Neural cell (in vitro differentiated cells): ENCODE measurements around the gene ZFYVE19. TPM values are rescaled to one million over a fixed set of nuclear protein-coding genes. Genes with fewer than 3 reads are reported as not detected.
A peak's percentile ranks its signal among the peaks of the same experiment; 100 is the strongest.

Source experiments
- H2AFZ ChIP-seq: fragments of 200-600, 300-800 bp; sonication (generic), shearing (Covaris generic); 2 replicates; pipeline ENCODE4 v1.6.0; 2014; ENCODE audit warnings: low read depth, mild to moderate bottlenecking, antibody characterized with exemption, low read length, moderate library complexity
- H3F3A ChIP-seq: fragments of 200-600 bp; shearing (Covaris generic); 2 replicates; pipeline ENCODE4 v1.6.1; 2016; ENCODE audit warnings: mild to moderate bottlenecking, moderate library complexity, mixed read lengths, antibody characterized with exemption, low read length; ENCODE audit not compliant: insufficient read depth, poor library complexity, severe bottlenecking
- H3K27ac ChIP-seq: fragments of 200-600, 300-800 bp; sonication (generic), shearing (Covaris generic); 2 replicates; pipeline ENCODE4 v1.5.1; 2014; ENCODE audit warnings: mild to moderate bottlenecking, low read length, moderate library complexity
- H3K27me3 ChIP-seq: fragments of 300-800, 200-600 bp; sonication (generic), shearing (Covaris generic); 2 replicates; pipeline ENCODE4 v1.6.0; 2014; ENCODE audit warnings: mild to moderate bottlenecking, low read depth, low read length, moderate library complexity; ENCODE audit not compliant: insufficient read depth
- H3K36me3 ChIP-seq: fragments of 300-800, 200-600 bp; sonication (generic), shearing (Covaris generic); 2 replicates; pipeline ENCODE4 v1.5.1; 2014; ENCODE audit warnings: mild to moderate bottlenecking, antibody characterized with exemption, low read length, moderate library complexity; ENCODE audit not compliant: insufficient read depth
- H3K4me2 ChIP-seq: fragments of 300-800, 200-600 bp; sonication (generic), shearing (Covaris generic); 2 replicates; pipeline ENCODE4 v1.6.0; 2014; ENCODE audit warnings: mild to moderate bottlenecking, low read length
- H3K4me3 ChIP-seq: fragments of 300-800, 200-600 bp; sonication (generic), shearing (Covaris generic); 2 replicates; pipeline ENCODE4 v1.5.1; 2014; ENCODE audit warnings: mild to moderate bottlenecking, low read length, moderate library complexity
- H3K79me2 ChIP-seq: fragments of 200-600 bp; shearing (Covaris generic); replicated peaks from 2 replicates; pipeline ENCODE4 v1.6.0; 2014; ENCODE audit warnings: mild to moderate bottlenecking, low read length, moderate library complexity; ENCODE audit not compliant: insufficient read depth
- H3K9ac ChIP-seq: fragments of 300-800, 200-600 bp; sonication (generic), shearing (Covaris generic); 2 replicates; pipeline ENCODE4 v1.6.1; 2016; ENCODE audit warnings: mild to moderate bottlenecking, low read length, mixed read lengths
- H3K9me2 ChIP-seq: fragments of 200-600 bp; shearing (Covaris generic); 2 replicates; pipeline ENCODE4 v1.6.1; 2016; ENCODE audit warnings: mild to moderate bottlenecking, low read length, mixed read lengths; ENCODE audit not compliant: insufficient read depth
- H3K9me3 ChIP-seq: fragments of 200-600, 300-800 bp; sonication (generic), shearing (Covaris generic); 2 replicates; pipeline ENCODE4 v1.6.1; 2016; ENCODE audit warnings: mild to moderate bottlenecking, mixed run types, low read length, moderate library complexity, mixed read lengths
- H4K20me1 ChIP-seq: fragments of 200-600 bp; shearing (Covaris generic); 2 replicates; pipeline ENCODE4 v1.6.1; 2016; ENCODE audit warnings: mild to moderate bottlenecking, mixed run types; ENCODE audit not compliant: insufficient read depth
- EP300 ChIP-seq: fragments of 450-650 bp; conservative IDR thresholded peaks from 2 replicates; pipeline ENCODE4 v1.6.1; 2014; ENCODE audit warnings: antibody characterized with exemption, mild to moderate bottlenecking, moderate library complexity; ENCODE audit not compliant: poor library complexity, severe bottlenecking
- EZH2 ChIP-seq: fragments of 200-600, 300-800 bp; shearing (Covaris generic), sonication (generic); IDR thresholded peaks from 2 replicates; pipeline ENCODE4 v1.6.1; 2014; ENCODE audit warnings: antibody characterized with exemption, low read length, borderline replicate concordance, mild to moderate bottlenecking; ENCODE audit not compliant: insufficient read depth, poor library complexity, severe bottlenecking
- MXI1 ChIP-seq: fragments of 450-650 bp; conservative IDR thresholded peaks from 2 replicates; pipeline ENCODE4 v1.6.1; 2014; ENCODE audit warnings: antibody characterized with exemption, mild to moderate bottlenecking; ENCODE audit not compliant: poor library complexity, severe bottlenecking
- POLR2AphosphoS5 ChIP-seq: IDR thresholded peaks from 2 replicates; pipeline ENCODE4 v1.6.1; 2012
- RAD21 ChIP-seq: fragments of 450-650 bp; conservative IDR thresholded peaks from 2 replicates; pipeline ENCODE4 v1.6.1; 2014; ENCODE audit warnings: antibody characterized with exemption, mild to moderate bottlenecking, moderate library complexity
- REST ChIP-seq: IDR thresholded peaks from 2 replicates; pipeline ENCODE4 v1.6.1; 2012; ENCODE audit warnings: borderline replicate concordance
- SMC3 ChIP-seq: fragments of 450-650 bp; conservative IDR thresholded peaks from 2 replicates; pipeline ENCODE4 v1.6.1; 2014; ENCODE audit warnings: antibody characterized with exemption, mild to moderate bottlenecking, moderate library complexity; ENCODE audit not compliant: poor library complexity
- TAF1 ChIP-seq: IDR thresholded peaks from 2 replicates; pipeline ENCODE4 v1.6.1; 2012; ENCODE audit warnings: low read depth
- polyA plus RNA-seq: library from polyadenylated mRNA; depleted of rRNA; stranded (reverse); fragments of >200 nt; gene quantifications from 2 replicates; pipeline ENCODE4 v1.2.3, GENCODE V29; 2014
- TF ChIP-seq, protein P1 (sequence below): fragments of 450-650 bp; IDR thresholded peaks from 2 replicates; pipeline ENCODE4 v1.5.1; 2014; ENCODE audit warnings: antibody characterized with exemption, mild to moderate bottlenecking, moderate library complexity; ENCODE audit not compliant: poor library complexity, severe bottlenecking

Gene ZFYVE19
- polyA plus RNA-seq, 1 donor from 2014 or later, result 48.2 TPM

DNA sequence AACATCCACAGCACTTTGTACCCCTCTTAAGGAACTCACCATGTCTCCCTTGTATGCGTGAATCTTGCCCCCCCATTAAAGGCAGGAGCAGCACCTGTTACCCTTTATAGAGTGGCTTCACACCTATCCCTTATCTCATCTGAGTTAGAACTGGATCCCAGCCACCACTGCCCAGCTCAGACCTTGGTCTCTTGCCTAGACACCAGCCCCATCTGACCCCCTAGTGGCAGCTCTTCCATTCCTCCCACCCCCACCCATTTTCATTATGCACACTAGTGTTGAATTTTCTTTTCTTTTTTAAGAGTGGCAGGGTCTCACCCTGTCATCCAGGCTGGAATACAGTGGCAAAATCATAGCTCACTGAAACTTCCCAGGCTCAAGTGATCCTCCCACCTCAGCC, 3.2 kb upstream of the ZFYVE19 start:
- Histone ChIP-seq H3K9me3 (no peaks in the 10 kb centered on the region), H3K79me2 (peaks cover 3% of the 10 kb centered on the region), H4K20me1 (no peaks in the 10 kb centered on the region), H3K4me2 (no peak overlapping the region), H3K36me3 (no peaks in the 10 kb centered on the region), H3K4me3 (no peak overlapping the region), H3K9me2 (no peaks in the 10 kb centered on the region), H3K27me3 (no peaks in the 10 kb centered on the region), H3K9ac (no peak overlapping the region), H3K27ac (no peak overlapping the region), H3F3A (no peaks in the 10 kb centered on the region), H2AFZ (no peak overlapping the region)
- no peak for TF ChIP-seq EP300
- no peak for TF ChIP-seq MXI1
- no peak for TF ChIP-seq EZH2
- no peak for TF ChIP-seq REST
- no peak for TF ChIP-seq TAF1
- TF ChIP-seq, protein P1, sequence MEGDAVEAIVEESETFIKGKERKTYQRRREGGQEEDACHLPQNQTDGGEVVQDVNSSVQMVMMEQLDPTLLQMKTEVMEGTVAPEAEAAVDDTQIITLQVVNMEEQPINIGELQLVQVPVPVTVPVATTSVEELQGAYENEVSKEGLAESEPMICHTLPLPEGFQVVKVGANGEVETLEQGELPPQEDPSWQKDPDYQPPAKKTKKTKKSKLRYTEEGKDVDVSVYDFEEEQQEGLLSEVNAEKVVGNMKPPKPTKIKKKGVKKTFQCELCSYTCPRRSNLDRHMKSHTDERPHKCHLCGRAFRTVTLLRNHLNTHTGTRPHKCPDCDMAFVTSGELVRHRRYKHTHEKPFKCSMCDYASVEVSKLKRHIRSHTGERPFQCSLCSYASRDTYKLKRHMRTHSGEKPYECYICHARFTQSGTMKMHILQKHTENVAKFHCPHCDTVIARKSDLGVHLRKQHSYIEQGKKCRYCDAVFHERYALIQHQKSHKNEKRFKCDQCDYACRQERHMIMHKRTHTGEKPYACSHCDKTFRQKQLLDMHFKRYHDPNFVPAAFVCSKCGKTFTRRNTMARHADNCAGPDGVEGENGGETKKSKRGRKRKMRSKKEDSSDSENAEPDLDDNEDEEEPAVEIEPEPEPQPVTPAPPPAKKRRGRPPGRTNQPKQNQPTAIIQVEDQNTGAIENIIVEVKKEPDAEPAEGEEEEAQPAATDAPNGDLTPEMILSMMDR, result no peak
- no peak for TF ChIP-seq POLR2AphosphoS5
- no peak for TF ChIP-seq RAD21
- TF ChIP-seq SMC3, result no peak

DNA sequence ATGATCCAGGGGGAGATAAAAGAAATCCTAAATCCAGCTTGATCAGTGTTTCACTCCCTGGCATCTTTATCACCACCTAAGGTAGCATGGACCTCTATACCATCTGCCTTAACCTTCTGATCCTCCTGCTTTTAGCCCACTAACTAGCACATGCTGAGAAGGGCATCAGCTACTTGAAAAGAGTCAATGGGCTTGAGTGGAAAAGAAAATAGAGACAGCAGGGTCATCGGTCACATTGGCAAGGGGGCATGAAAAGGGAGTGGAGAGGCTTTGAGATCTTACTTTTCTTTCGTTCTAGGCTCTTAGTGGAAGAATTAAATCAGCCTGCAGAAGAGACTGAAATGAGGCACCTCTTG, 239 bp upstream of the ZFYVE19 start:
- Histone ChIP-seq H3K9ac (peak overlapping the region; percentile 99), H3K9me2 (no peaks in the 10 kb centered on the region), H3K27me3 (no peaks in the 10 kb centered on the region), H3K27ac (peak overlapping the region; percentile 97), H2AFZ (peak overlapping the region; percentile 94), H4K20me1 (no peaks in the 10 kb centered on the region), H3K36me3 (no peaks in the 10 kb centered on the region), H3K4me2 (peak overlapping the region; percentile 99), H3K9me3 (no peaks in the 10 kb centered on the region), H3F3A (no peaks in the 10 kb centered on the region), H3K79me2 (peaks cover 3% of the 10 kb centered on the region), H3K4me3 (peak overlapping the region; percentile 96)
- TF ChIP-seq, protein P1, result no peak
- TF ChIP-seq EZH2 (no peak), EP300 (no peak)
